Posterior vena cava (tissue), 2 donors: Measurements from ENCODE around the gene MED12. TPM values are rescaled to one million over a fixed set of nuclear protein-coding genes. Genes with fewer than 3 reads are reported as not detected.

ENCODE experiments used
- DNase-seq: peaks from one replicate; pipeline ENCODE4 v3.0.0-alpha.2; 2020; ENCODE audit warnings: low spot score
- intact Hi-C, 2 donors: fragments of 100-400 bp; cut with DNase I; formaldehyde crosslinking; loops; one replicate each; pipeline versions ENCODE4 v1.14.1 to v1.14.2; 2022 to 2023
- total RNA-seq, 2 donors: library from RNA; stranded (reverse); fragmentation: NEBNext Ultra II Directional; extraction: Animal tissue kit (Norgen Biotek cat#: 25700); gene quantifications; one replicate each; pipeline ENCODE4 v1.2.1, GENCODE V29; 2021
- donor health status: DM: yes; HTN: yes; CAD: no.
- donor health status: DM: yes; HTN: yes; CAD: no.

Gene MED12
- total RNA-seq, 2 donors from 2014 or later, result 29.2 to 33.0 TPM

DNA sequence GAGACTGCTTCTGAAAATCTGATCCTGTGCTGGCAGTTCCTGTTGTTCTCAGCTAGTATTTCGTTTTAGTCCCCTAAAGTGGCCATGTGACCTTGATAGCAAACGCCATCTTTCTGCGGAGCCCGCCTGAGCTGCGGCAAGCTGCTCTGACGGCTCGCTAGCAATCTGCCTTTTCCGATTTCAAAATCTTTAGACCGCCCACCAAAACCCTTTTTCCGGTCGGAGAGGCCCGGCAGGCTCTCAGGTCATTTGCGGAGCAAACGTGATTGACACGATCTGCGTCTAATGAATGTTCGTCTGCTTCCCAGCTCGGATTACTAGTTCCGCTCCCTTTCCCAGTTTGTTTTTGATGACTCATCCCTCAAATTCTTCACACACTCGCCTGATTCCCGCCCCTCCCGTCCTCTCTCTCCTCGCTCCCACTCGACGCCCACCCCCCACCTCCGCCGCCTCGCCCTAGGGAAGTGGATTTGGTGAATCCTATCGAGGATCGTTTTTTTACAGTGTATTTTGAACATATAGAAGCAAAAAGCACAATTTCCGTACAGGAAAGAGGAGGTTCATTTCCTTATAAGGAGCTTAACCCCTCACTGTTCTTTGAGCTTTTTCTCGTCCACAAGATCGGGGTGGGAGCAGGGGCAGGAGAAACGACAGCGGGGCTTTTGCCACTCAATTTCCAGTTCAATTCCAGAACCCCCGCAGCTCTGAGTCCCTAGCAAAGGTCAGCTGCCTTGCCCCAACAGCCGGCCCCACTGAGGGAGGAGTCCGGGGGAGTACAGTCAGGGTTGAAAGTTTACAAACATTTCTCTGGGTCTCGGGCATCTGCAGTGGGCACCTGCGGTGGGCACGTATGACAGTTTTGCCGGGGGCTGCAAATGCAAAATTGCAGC, 63.8 kb downstream of the MED12 start:
- intact Hi-C loops, result no loop called here
- peak; percentile 94 for DNase-seq

GRCh38 chrX:71182871-71183270, 64.5 kb downstream of the MED12 start:
- intact Hi-C loops, result no loop called here
- no peak for DNase-seq

DNA sequence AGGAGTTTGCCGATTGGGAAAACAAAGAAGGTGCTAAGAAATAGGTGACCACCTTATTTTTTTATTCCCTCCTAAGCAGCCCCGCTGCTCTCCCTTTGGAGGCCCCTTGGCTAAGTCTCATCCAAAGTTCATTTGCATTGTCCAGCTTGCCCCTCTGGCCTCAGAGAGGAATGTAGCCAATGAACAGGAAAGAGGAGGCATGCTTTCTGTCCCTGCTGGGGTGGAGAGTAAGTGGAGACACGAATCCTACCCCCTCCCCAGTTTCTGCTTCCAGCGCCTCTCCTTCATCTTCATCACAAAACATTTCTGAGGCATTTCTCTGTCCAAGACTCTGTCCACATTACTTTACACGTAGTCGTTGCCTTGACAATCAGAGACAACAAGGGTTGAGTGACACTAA, 64.9 kb downstream of the MED12 start:
- DNase-seq, result no peak
- intact Hi-C loops, result no loop called here

- intact Hi-C loops, result no loop called here
- DNase-seq, result no peak
Measured at GRCh38 chrX:71184092-71184491, 65.7 kb downstream of the MED12 start.

DNA sequence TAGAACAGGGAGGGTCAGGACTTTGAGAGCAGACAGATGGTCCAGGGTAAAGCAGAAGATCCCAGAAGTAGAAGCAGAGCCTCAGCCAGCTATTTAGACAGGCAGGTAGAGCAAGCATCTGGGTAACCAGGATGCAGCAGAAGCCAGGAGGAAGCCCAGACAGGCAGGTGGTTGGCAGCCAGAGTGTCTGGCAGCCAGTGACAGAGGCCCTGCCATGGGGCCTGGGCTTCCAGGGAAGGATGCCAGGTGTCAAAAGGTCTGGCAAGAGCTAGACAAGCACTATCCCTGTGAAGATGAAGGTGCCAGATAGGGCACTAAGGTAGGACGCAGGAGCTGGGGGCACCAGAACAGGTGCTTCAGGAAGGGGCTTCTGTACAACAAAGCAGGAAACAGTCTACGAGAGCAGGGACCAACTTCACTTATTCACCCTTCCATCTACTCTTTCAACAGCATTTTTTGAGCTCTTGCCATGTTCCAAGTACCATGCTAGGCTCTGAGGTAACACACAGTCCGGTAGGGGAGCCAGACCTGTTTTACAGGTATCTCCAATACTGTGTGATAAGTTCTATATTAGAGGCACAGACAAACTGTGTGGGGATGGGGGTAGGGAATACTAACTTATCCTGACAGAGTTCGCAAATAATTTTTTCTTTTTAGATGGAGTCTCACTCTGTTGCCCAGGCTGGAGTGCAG, 66.6 kb downstream of the MED12 start:
- intact Hi-C loops, result no loop called here
- DNase-seq, result no peak

DNA sequence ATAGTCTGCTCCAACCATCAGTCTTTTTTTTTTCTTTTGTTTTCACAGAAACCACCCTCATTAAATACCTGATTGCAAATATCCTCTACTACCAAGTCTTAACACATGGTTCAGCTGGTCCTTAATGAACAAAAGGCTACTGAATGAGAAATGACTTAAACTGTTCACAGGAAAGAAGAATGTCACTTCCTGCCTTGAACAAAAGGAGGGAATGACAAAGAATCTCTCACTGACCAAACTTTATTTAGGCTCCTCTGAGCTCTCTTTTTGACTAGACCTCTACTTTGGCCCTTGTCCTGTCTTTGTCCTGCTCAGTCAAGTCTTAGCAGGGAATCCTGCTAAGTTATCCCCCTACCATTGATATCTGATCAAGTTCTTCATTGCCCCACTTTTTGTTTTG, 72.9 kb downstream of the MED12 start:
- intact Hi-C loops, result no loop called here
- DNase-seq, result no peak

Other genes starting within 250 kb of the MED12 start
- gene TEX11, start 209.9 kb upstream of the MED12 start, total RNA-seq, result not detected
- not detected for gene SLC7A3, start 187.5 kb upstream of the MED12 start, total RNA-seq
- 10 to 100 TPM; 54.6 to 59.3 TPM for gene SNX12, start 50.3 kb upstream of the MED12 start, total RNA-seq
- 10 to 100 TPM; 21.5 to 26.7 TPM for gene FOXO4, start 22.7 kb upstream of the MED12 start, total RNA-seq
- gene CXorf65, start 11.9 kb upstream of the MED12 start, total RNA-seq, result not detected
- gene IL2RG, start 7.0 kb upstream of the MED12 start, total RNA-seq, result 1 to 10 TPM; 2.6 to 4.8 TPM
- gene NLGN3, start 26.2 kb downstream of the MED12 start, total RNA-seq, result 1 to 10 TPM in 1 of 2 donors, under 1 TPM in 1; 0.67 to 2.3 TPM
- not detected for gene GJB1, start 104.6 kb downstream of the MED12 start, total RNA-seq
- 10 to 100 TPM; 12.5 to 16.0 TPM for gene ZMYM3, start 135.5 kb downstream of the MED12 start, total RNA-seq
- gene NONO, start 165.0 kb downstream of the MED12 start, total RNA-seq, result 100 to 1,000 TPM; 166 to 175 TPM
- 10 to 100 TPM in 1 of 2 donors, 1 to 10 TPM in 1; 9.3 to 13.0 TPM for gene ITGB1BP2, start 183.2 kb downstream of the MED12 start, total RNA-seq
- gene TAF1, start 247.8 kb downstream of the MED12 start, total RNA-seq, result 10 to 100 TPM; 28.8 to 41.4 TPM